Nephron (organoid): ENCODE data around the gene ONECUT2.

Experiments used
- H3K27ac Mint-ChIP-seq, 3 experiments: 2 replicates each; pipeline ENCODE4 v1.8.0; 2020; ENCODE audit warnings: mixed read lengths in 3 of 3, mild to moderate bottlenecking in 2 of 3, moderate library complexity in 1 of 3
- H3K27me3 Mint-ChIP-seq: 2 replicates; pipeline ENCODE4 v1.8.0; 2021; ENCODE audit warnings: low read depth, mild to moderate bottlenecking, moderate library complexity, mixed read lengths
- H3K36me3 Mint-ChIP-seq: 2 replicates; pipeline ENCODE4 v1.8.0; 2020; ENCODE audit warnings: low read depth, mixed read lengths
- H3K4me1 Mint-ChIP-seq: 2 replicates; pipeline ENCODE4 v1.8.0; 2020; ENCODE audit warnings: mixed read lengths
- H3K4me3 Mint-ChIP-seq, 3 experiments: 2 replicates each; pipeline ENCODE4 v1.8.0; 2020; ENCODE audit warnings: mild to moderate bottlenecking in 3 of 3, mixed read lengths in 3 of 3, moderate library complexity in 2 of 3
- H3K9me3 Mint-ChIP-seq: 2 replicates; pipeline ENCODE4 v1.8.0; 2020; ENCODE audit warnings: mixed read lengths
- CTCF ChIP-seq, 3 experiments: fragments of 200-600 bp; sonication (generic); IDR thresholded peaks; one replicate each; pipeline ENCODE4 v1.5.0; 2021; ENCODE audit warnings: antibody characterized with exemption in 3 of 3; ENCODE audit not compliant: unreplicated experiment in 3 of 3

Gene ONECUT2

GRCh38 chr18:57404345-57404744 is 30.8 kb upstream of the ONECUT2 start:
- no peaks in the 10 kb centered on the region for H3K36me3 Mint-ChIP-seq
- peaks cover 15% of the 10 kb centered on the region for H3K27me3 Mint-ChIP-seq
- H3K4me3 Mint-ChIP-seq = no peak overlapping the region
- H3K4me1 Mint-ChIP-seq = no peaks in the 10 kb centered on the region
- peaks cover 2% of the 10 kb centered on the region for H3K9me3 Mint-ChIP-seq
- no peak overlapping the region for H3K27ac Mint-ChIP-seq
- no peak for TF ChIP-seq CTCF (IDR thresholded peaks at IDR 0.05; ENCODE audit: unreplicated experiment in 3 of 3)

- no peaks in the 10 kb centered on the region for H3K36me3 Mint-ChIP-seq
- no peak overlapping the region for H3K27ac Mint-ChIP-seq
Measured at GRCh38 chr18:57409650-57410049, 25.5 kb upstream of the ONECUT2 start.

GRCh38 chr18:57410749-57411148 is 24.4 kb upstream of the ONECUT2 start:
- Mint-ChIP-seq H3K9me3 (peaks cover 2% of the 10 kb centered on the region), H3K27me3 (peaks cover 24% of the 10 kb centered on the region), H3K27ac (no peak overlapping the region), H3K36me3 (no peaks in the 10 kb centered on the region), H3K4me3 (no peak overlapping the region), H3K4me1 (no peaks in the 10 kb centered on the region)
- TF ChIP-seq CTCF (IDR thresholded peaks at IDR 0.05; ENCODE audit: unreplicated experiment in 3 of 3) = no peak

More at GRCh38 chr18:57409650-57410049, 25.5 kb upstream of the ONECUT2 start:
- TF ChIP-seq CTCF (IDR thresholded peaks at IDR 0.05; ENCODE audit: unreplicated experiment in 3 of 3) = no peak
- Mint-ChIP-seq H3K27me3 (peaks cover 19% of the 10 kb centered on the region), H3K9me3 (peaks cover 2% of the 10 kb centered on the region), H3K4me1 (no peaks in the 10 kb centered on the region), H3K4me3 (no peak overlapping the region)

- no peak overlapping the region for H3K4me3 Mint-ChIP-seq
- TF ChIP-seq CTCF (IDR thresholded peaks at IDR 0.05; ENCODE audit: unreplicated experiment in 3 of 3) = no peak
- H3K4me1 Mint-ChIP-seq = no peaks in the 10 kb centered on the region
- H3K36me3 Mint-ChIP-seq = no peaks in the 10 kb centered on the region
- peaks cover 42% of the 10 kb centered on the region for H3K27me3 Mint-ChIP-seq
- H3K9me3 Mint-ChIP-seq = peaks cover 6% of the 10 kb centered on the region
- H3K27ac Mint-ChIP-seq = no peak overlapping the region
Measured at GRCh38 chr18:57416542-57416941, 18.6 kb upstream of the ONECUT2 start.

GRCh38 chr18:57422313-57422872 is 12.8 kb upstream of the ONECUT2 start:
- H3K4me3 Mint-ChIP-seq = no peak overlapping the region
- peaks cover 10% of the 10 kb centered on the region for H3K9me3 Mint-ChIP-seq
- peaks cover 71% of the 10 kb centered on the region for H3K27me3 Mint-ChIP-seq
- H3K36me3 Mint-ChIP-seq = no peaks in the 10 kb centered on the region
- H3K27ac Mint-ChIP-seq = no peak overlapping the region
- no peaks in the 10 kb centered on the region for H3K4me1 Mint-ChIP-seq
- no peak for TF ChIP-seq CTCF (IDR thresholded peaks at IDR 0.05; ENCODE audit: unreplicated experiment in 3 of 3)

- Mint-ChIP-seq H3K27me3 (peaks cover 84% of the 10 kb centered on the region), H3K4me1 (no peaks in the 10 kb centered on the region), H3K27ac (no peak overlapping the region), H3K4me3 (no peak overlapping the region), H3K9me3 (peaks cover 10% of the 10 kb centered on the region), H3K36me3 (no peaks in the 10 kb centered on the region)
- no peak for TF ChIP-seq CTCF (IDR thresholded peaks at IDR 0.05; ENCODE audit: unreplicated experiment in 3 of 3)
Measured at GRCh38 chr18:57423821-57424220, 11.4 kb upstream of the ONECUT2 start.
